CD4-positive, alpha-beta T cell (primary cell): ENCODE data around the gene ASMT. TPM values are rescaled to one million over a fixed set of nuclear protein-coding genes. Genes with fewer than 3 reads are reported as not detected.

Source experiments
- ATAC-seq: fragments of 200-7000 bp; cut with Tn5 transposase; one replicate; pipeline ENCODE4 v1.10.0; 2022; ENCODE audit warnings: mild to moderate bottlenecking; ENCODE audit not compliant: poor library complexity
- CTCF ChIA-PET: fragments of 350-600 bp; sonication (Branson Sonifier 250); formaldehyde crosslinking; loops from one replicate; lab custom pipeline; 2021; ENCODE audit warnings: antibody characterized with exemption, inconsistent platforms; lab: Charles Lee
- POLR2A ChIA-PET: fragments of 350-600 bp; sonication (Branson Sonifier 250); formaldehyde crosslinking; loops from one replicate; lab custom pipeline; 2021; ENCODE audit warnings: antibody characterized with exemption, inconsistent platforms; lab: Charles Lee
- DNase-seq, 14 experiments: peaks; one replicate each; pipeline ENCODE4 v3.0.0-alpha.2; 2013 to 2020; ENCODE audit warnings: mixed read lengths in 2 of 14
- H3K27ac ChIP-seq, 2 donors: one replicate each; pipeline versions ENCODE4 v1.5.1 to v1.7.0; 2013; ENCODE audit warnings: low read length in 2 of 2, low read depth in 1 of 2, mild to moderate bottlenecking in 1 of 2
- H3K27me3 ChIP-seq, 2 experiments: 1 replicate in 1 of 2; 2 replicates in 1 of 2; pipeline versions ENCODE4 v1.6.1 to v1.7.0; 2013; ENCODE audit warnings: low read length in 2 of 2, control low read depth in 1 of 2, mild to moderate bottlenecking in 1 of 2, moderate library complexity in 1 of 2; ENCODE audit not compliant: insufficient read depth in 2 of 2, control insufficient read depth in 1 of 2
- H3K36me3 ChIP-seq: one replicate; pipeline ENCODE4 v1.6.1; 2013; ENCODE audit warnings: low read length, control low read depth; ENCODE audit not compliant: insufficient read depth
- H3K4me1 ChIP-seq: one replicate; pipeline ENCODE4 v1.6.1; 2013; ENCODE audit warnings: low read length, control low read depth; ENCODE audit not compliant: insufficient read depth
- H3K4me3 ChIP-seq: one replicate; pipeline ENCODE4 v1.5.1; 2013; ENCODE audit warnings: mild to moderate bottlenecking, low read length, moderate library complexity
- H3K9me3 ChIP-seq, 2 experiments: 1 replicate in 1 of 2; 2 replicates in 1 of 2; pipeline versions ENCODE4 v1.6.1 to v1.7.0; 2013; ENCODE audit warnings: low read length in 2 of 2, mild to moderate bottlenecking in 2 of 2, control low read depth in 1 of 2, moderate library complexity in 1 of 2; ENCODE audit not compliant: control insufficient read depth in 1 of 2, insufficient read depth in 1 of 2
- H3K27ac Mint-ChIP-seq: one replicate; pipeline ENCODE4 v1.8.0; 2020; ENCODE audit warnings: mixed read lengths
- H3K27me3 Mint-ChIP-seq: one replicate; pipeline ENCODE4 v1.8.0; 2021; ENCODE audit warnings: mixed read lengths
- H3K36me3 Mint-ChIP-seq: one replicate; pipeline ENCODE4 v1.8.0; 2021; ENCODE audit warnings: low read depth, mixed read lengths
- H3K4me1 Mint-ChIP-seq: one replicate; pipeline ENCODE4 v1.8.0; 2021; ENCODE audit warnings: low read depth, mixed read lengths
- H3K4me3 Mint-ChIP-seq: one replicate; pipeline ENCODE4 v1.8.0; 2020; ENCODE audit warnings: mild to moderate bottlenecking, mixed read lengths
- H3K9me3 Mint-ChIP-seq: one replicate; pipeline ENCODE4 v1.8.0; 2020; ENCODE audit warnings: mixed read lengths
- intact Hi-C, 2 experiments: fragments of 100-400 bp; cut with DNase I in 1 of 2; cut with micrococcal nuclease in 1 of 2; formaldehyde crosslinking; loops; one replicate each; pipeline versions ENCODE4 v1.15.1 to v1.9.0; 2023 to 2025; cut with DNase I, micrococcal nuclease
- total RNA-seq, 174 experiments: library from RNA in 2 of 174; stranded (reverse) in 2 of 174; gene quantifications; one replicate each; pipeline ENCODE4 v1.2.3 and lab custom pipeline; 2021 to 2026
- TF ChIP-seq, protein P1 (sequence below): fragments of 200-600 bp; IDR thresholded peaks from one replicate; pipeline ENCODE4 v1.8.0; 2022; ENCODE audit warnings: antibody characterized with exemption, mild to moderate bottlenecking

The ASMT gene
- total RNA-seq, 2 experiments from 2014 or later, result 0.36 to 0.50 TPM

DNA sequence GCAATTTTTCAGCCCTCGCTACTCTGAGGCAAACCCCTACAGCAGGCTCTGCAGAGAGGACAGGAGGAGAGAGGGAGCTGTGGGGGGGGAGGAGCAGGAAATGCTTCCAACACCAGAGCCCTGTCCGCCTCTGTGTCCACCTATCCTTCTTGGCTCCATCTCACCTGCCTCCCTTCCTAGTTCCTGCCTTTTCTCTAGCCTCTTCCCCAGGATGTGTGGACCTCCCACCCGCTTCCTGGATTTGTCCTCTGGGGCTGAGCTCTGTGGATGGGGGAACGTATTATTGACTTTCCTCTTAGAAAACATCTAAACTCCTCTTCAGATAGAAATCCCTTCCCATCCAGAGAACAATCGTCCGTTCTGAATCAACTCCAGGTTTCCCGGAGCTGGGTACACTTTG lies 14.4 kb downstream of the ASMT start:
- intact Hi-C loops, result no loop called here
- DNase-seq, result no peak
- Mint-ChIP-seq H3K27ac (no peak overlapping the region), H3K36me3 (no peaks in the 10 kb centered on the region), H3K9me3 (no peaks in the 10 kb centered on the region), H3K4me1 (no peaks in the 10 kb centered on the region), H3K4me3 (no peak overlapping the region), H3K27me3 (no peaks in the 10 kb centered on the region)
- Histone ChIP-seq H3K4me1 (no peaks in the 10 kb centered on the region), H3K27ac (no peak overlapping the region), H3K9me3 (no peaks in the 10 kb centered on the region), H3K36me3 (no peaks in the 10 kb centered on the region), H3K27me3 (no peaks in the 10 kb centered on the region), H3K4me3 (no peak overlapping the region)
- no peak for ATAC-seq
- TF ChIP-seq, protein P1, sequence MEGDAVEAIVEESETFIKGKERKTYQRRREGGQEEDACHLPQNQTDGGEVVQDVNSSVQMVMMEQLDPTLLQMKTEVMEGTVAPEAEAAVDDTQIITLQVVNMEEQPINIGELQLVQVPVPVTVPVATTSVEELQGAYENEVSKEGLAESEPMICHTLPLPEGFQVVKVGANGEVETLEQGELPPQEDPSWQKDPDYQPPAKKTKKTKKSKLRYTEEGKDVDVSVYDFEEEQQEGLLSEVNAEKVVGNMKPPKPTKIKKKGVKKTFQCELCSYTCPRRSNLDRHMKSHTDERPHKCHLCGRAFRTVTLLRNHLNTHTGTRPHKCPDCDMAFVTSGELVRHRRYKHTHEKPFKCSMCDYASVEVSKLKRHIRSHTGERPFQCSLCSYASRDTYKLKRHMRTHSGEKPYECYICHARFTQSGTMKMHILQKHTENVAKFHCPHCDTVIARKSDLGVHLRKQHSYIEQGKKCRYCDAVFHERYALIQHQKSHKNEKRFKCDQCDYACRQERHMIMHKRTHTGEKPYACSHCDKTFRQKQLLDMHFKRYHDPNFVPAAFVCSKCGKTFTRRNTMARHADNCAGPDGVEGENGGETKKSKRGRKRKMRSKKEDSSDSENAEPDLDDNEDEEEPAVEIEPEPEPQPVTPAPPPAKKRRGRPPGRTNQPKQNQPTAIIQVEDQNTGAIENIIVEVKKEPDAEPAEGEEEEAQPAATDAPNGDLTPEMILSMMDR, result no peak
- CTCF ChIA-PET, result no interaction called here
- POLR2A ChIA-PET, result no interaction called here

DNA sequence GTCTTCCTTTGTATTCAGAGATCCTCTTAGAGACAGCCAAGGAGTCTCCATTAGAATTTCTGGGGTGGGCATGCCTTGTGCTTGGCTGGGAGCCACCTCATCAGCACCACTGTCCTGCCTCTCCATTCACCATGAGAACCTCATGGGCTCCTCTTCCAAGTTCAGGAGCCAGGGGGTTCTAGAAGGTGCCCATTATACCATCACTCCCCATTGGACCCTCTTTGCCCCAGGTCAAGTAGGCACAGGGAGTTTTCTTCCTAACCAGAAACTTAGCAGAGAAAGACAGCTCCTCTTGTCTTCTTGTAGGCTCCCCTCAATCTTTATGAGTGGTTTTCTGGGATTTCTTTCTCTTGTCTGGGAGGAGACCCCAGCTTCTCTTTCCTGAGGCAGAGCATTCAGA lies 31.1 kb downstream of the ASMT start:
- TF ChIP-seq, protein P1, result no peak
- Histone ChIP-seq H3K27ac (no peak overlapping the region), H3K4me1 (peaks cover 5% of the 10 kb centered on the region), H3K27me3 (peaks cover 0 to 3% of the 10 kb centered on the region in 2 experiments), H3K9me3 (peaks cover 8 to 11% of the 10 kb centered on the region in 2 experiments), H3K4me3 (no peak overlapping the region), H3K36me3 (no peaks in the 10 kb centered on the region)
- no peak for ATAC-seq
- Mint-ChIP-seq H3K4me3 (no peak overlapping the region), H3K36me3 (no peaks in the 10 kb centered on the region), H3K27me3 (peaks cover 5% of the 10 kb centered on the region), H3K9me3 (peaks cover 3% of the 10 kb centered on the region), H3K27ac (no peak overlapping the region), H3K4me1 (no peaks in the 10 kb centered on the region)
- no peak for DNase-seq
- CTCF ChIA-PET, result no interaction called here
- intact Hi-C loops, result no loop called here
- POLR2A ChIA-PET, result no interaction called here

DNA sequence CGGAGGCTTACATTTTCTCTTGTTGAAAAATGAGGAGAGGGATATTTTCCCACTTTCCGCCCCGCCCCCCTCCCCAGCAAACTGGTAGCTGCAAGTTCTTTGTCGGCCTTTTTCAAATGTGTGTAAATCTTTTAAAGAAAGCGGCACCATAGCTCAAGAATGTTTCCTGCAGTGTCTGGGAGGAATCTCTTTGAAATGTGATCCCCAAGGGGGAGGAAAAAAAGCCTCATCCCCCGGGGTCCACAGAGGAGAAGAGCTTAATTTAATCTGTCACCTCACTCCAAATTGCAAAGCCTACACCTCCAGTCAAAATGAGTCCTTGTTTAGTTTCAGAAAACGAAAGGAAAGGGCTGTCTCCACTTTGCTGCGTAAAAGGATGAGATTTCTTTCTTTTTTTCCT lies 34.8 kb downstream of the ASMT start:
- H3K36me3 ChIP-seq, result no peaks in the 10 kb centered on the region
- TF ChIP-seq, protein P1, result no peak
- Mint-ChIP-seq H3K27me3 (peaks cover 5% of the 10 kb centered on the region), H3K4me3 (no peak overlapping the region), H3K9me3 (peaks cover 3% of the 10 kb centered on the region), H3K4me1 (peaks cover 4% of the 10 kb centered on the region), H3K36me3 (no peaks in the 10 kb centered on the region), H3K27ac (no peak overlapping the region)
- ATAC-seq (no peak), DNase-seq (no peak)
- no peak overlapping the region for H3K27ac ChIP-seq
- H3K4me3 ChIP-seq, result no peak overlapping the region
- intact Hi-C loops, result loop anchor here in 1 of 2 experiments (5.0 kb wide), 1 partner anchor 978 kb away; no protein-coding TSS in a partner anchor
- peaks cover 8 to 11% of the 10 kb centered on the region in 2 experiments for H3K9me3 ChIP-seq
- peaks cover 9% of the 10 kb centered on the region for H3K4me1 ChIP-seq
- peaks cover 0 to 3% of the 10 kb centered on the region in 2 experiments for H3K27me3 ChIP-seq
- POLR2A ChIA-PET, result no interaction called here
- CTCF ChIA-PET, result no interaction called here
